ENCODE results near the gene LSM3. TPM values are rescaled to one million over a fixed set of nuclear protein-coding genes. Genes with fewer than 3 reads are reported as not detected.
A peak's percentile ranks its signal among the peaks of the same experiment; 100 is the strongest.

The LSM3 gene
- polyA plus RNA-seq, 5 donors, result 13.4 to 18.9 (median 16.2) TPM

DNA sequence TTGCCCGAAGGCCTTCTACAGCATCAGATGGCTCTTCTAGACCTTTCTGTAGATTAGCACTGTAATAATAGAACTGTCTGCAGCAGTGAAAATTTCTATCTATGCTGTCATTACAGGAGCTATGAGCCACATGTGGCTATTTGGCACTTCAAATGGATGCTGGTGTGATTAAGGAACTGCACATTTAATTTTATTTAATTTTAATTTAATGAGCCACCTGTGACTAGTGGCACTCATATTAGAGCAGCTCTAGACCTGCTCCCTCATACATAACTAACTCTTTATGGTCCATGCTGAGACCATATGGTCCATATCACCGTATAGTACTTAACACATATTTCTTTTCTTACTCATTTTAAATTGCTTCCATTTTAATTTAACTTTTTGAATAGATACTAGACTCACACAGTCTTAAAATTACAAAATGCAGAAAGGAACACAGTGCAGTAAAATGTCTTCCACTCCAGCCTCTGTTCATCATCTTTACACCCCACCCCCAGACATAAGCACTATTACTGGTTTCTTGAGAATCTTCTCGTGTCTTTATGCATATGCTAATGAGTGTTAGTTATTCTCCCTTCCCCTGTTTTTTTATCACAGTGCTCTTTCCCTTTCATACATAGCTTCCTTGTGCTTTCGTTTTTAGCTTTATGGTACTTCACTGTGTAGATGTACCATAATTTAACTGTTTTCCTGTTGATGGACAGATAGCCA is 9.6 kb downstream of the LSM3 start:
- DNase-seq, result no peak

DNA sequence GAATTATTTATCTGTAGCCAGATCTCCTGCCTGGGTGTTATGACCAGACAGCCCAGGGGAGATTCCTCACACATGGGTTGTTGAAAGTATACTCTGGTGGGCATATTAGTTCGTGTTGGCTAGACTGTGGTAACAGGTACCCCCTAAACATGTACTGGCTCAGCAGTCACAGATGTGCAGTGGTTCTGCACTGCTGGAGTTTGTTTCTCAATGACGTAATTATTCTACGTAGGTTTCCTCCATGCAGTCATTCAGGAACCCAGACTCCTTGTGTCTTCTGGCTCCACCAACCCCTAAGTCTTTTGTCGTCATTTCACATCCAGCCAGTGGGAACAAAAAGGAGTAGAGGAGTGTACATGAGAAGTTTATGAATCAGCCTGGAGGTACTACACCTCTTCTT is 16.2 kb downstream of the LSM3 start:
- DNase-seq, result no peak

DNA sequence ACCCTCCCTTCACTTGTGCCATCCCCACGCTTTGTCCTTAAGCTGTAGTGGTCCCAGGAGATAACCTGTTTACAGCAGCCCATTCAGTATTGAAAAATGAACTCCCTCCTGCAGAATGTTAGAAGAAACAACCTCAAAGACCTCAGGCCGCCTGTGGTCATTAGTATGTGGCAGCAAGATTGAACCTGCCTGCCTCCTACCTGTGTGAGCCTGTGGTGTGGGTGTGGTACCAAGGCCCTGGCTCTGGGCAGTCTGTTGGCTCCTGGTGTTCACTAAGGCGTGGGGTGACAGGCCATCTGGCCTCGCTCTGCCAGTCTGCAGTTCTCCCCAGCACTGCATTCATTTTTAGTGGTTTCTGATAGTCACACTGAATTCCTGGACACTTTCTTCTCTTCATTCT is 21.0 kb downstream of the LSM3 start:
- no peak for DNase-seq

DNA sequence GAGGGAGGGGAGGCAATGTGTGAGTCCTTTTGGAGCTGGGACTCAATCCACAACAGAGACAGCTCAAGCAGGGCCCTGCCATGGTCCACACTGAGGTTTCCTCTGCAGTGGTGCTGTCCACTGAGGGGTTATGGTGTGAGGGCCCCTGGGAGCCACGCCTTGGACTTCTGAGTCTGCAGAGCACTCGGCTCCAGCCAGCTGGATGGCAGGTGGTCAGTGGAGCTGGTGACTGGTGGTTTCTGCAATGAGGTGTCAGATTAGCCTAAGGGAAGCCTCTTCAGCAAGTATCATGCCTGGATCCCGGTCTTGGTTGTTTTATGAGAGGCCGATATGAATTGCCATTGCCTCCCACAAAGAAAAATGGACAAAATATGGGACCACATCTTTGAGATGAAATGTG is 21.7 kb downstream of the LSM3 start:
- DNase-seq, result no peak

DNA sequence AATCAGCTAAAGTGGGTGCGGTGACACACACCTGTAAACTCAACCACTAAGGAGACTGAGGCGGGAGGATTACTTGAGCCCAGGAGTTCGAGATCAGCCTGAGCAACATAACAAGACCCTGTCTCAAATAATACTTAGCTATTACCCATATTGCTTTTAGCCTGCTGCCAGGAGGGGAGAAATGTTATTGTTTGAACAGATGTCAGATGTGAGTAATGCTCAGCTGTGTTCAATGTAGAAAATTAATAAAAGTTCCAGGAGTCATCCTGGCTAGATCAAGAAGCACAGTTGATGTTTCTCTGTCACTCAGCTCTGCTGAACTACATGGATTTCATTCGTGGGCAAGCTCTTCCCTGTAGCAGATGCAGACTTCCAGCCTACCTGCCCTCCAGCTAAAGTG is 22.2 kb downstream of the LSM3 start:
- DNase-seq, result no peak

DNA sequence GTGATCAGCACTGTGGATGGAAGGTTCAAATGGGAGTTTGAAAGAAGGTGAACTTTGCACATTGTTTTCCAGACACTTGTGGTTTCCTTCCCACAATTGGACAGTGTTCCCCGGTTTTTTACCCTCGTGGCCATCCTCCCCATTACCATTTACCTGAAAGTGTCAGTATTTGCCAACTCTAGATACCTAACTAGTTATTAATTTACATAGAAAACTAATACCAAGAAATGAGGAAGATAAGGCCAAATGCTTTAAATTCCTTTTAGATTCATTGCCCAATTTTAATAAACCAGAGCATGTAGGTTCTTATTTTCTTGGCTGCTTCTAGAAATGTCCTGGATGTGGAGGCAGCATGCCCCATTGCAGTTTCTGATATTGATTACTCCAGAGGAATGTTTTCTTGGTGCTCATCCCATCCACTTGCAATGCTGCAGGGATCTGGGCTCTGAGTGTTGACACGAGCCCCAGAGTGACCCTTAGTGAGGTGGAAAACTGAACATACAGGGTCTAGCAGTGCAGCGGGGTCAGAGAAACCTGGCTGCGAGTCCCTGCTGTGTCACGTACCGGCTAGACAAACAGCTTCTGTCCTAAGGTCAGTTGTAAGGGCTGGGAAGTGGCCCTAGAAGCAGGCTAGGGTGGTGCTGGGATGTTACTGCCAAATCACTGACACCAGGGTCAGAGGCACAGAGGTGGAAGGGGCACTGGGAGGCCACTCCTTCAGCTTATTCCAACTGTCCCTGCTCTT is 23.5 kb downstream of the LSM3 start:
- DNase-seq, result no peak

DNA sequence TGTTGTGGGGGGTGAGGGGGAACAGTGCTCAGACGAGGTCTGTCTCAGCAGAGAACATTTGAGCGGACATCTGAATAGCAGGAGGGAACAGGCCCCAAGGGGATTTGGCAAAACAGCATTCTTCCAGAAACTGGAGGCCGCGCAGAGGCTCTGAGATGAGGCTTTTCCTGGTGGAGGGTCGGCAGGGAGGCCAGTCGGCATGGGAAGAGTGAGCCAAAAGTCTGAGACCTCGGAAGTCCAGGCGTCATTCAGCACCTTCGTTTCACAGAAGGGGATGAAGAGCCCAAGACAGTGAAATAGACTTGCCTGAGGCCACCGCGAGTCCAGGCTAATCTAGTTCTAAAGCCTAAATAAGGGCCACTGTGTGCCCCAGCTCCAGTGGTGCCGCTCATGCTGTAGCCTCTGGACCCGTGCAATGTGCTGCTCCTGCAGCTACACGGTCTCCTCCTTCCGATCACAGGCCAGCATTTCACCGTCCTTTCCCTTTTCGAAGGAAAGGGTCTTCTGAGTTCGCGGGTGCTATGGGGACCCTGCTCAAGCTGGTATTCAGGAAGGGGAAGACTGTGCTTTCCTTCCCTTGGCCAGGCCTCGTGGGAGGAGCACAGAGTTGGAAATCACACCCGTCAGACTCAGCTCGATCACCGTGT is 24.4 kb downstream of the LSM3 start:
- DNase-seq, result no peak

DNA sequence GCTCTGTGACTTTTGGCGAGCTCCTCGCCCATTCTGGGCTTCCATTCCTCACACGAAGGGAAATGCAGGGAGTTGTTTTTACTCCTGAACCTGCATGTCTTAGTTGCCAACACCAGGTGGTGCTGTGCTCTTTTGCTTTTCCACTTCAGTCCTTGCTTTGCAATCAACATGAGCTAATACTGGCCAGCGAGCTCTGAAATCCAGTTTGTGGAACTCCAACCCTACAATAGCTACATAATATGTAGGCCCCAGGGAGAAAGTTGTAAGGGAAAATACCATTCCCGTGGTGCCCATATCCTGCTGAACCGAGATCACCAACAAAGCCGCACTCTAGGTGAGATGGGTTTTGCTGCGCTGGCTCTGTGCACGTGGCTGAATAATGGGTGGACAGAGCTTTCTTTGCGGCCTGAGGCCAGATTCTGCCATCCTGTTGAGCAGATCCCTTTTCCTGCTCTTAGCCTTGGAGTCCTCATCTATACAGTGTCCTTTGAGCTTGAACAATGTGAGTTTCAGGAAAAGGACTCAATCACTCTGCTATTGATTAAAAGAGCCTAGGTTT is 25.0 kb downstream of the LSM3 start:
- peak; percentile 77 to 84 for DNase-seq

DNA sequence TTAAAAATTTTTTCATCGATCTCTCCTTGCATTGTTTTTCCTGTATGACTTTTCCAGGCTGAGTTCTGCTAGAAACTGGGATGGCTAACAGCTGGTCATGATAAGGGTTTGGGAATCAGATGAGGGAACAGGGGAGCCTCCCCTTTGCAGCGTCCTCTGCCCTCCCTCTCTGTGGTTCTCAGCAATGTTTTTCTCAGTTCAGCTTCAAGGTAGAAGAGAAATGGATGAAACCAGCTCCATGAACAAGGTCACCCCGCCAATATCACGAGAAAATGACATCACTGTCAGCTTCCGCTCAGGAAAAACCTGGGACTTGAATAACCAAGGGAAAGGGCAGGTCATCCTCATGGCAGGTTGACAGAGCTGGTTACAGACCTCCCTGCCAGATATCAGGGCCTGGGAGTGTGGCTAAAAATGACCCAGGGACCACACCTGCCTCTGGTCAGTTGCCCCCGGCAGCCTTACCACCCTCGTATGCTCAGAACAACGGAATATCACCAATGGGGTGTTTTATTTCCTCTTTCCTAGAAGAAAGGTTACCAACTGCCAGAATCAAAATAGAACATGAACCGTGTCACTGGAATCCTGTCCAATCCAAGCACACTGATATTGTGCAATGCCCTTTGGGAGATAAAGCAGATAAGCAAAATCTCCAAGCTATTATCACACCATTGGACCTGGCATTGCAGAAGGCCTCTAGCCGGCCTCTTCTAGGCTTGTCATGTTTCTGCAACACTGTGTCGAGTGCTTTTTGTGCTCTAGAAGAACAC is 26.1 kb downstream of the LSM3 start:
- DNase-seq, result no peak

DNA sequence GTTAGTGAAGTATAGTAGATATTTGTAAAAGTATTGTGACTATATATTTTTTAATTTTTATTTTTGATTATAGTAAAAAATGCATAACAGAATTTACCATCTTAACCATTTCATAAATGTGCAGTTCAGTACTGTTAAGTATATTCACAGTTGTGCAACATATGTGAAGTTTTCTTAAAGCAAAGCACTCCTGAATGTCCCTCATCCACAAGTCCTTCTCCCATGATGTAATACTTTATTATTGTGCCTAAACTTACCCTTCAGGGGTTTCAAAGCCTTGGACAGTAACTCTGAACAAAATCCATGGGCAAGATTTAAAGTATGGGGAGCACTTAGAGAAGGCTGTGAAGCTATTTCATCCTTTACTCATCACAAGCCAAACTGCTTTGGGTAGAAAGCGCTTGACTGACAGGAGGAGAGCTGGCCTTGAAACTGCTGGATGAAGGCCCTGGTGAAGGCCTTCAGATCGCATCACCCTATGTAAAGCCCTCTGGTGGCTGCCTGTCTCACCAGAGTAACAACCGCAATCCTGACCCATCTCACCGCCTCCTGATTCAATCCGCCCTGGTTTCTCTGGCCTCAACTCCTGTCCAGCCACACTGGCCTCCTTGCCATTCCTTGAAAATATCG is 28.0 kb downstream of the LSM3 start:
- DNase-seq, result no peak

DNA sequence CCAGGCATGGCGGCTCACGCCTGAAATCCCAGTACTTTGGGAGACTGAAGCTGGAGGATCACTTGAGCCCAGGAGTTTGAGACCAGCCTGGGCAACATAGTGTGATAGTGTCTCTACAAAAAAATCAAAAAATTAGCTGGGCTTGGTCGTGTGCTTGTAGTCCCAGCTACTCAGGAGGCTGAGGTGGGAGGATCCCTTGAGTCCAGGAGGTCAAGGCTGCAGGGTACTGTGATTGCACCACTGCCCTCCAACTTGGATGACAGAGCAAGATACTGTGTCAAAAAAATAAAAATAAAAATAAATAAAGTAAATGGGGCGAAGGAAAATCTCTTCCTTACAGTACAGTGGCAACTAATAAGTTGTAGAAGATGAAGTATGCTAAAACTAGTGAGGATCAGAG is 29.6 kb downstream of the LSM3 start:
- no peak for DNase-seq

DNA sequence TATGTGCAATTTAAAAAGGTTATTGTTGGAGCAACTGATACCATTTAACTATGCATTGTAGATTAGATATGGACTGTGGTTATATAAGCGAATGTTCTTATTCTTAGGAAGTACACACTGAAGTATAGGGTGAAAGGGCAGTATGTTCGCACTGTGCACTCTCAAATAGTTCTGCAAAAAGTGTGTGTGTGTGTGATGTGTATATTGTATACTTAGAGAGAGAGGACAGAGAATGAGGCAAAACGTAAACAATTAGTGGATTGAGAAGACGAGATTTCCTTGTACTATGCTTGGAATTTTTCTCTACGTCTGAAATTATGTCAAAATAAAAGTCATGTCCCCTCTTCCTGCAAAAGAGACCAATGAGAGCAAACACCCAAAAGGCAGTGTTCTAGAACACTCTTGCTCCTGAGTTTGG is 30.4 kb downstream of the LSM3 start:
- no peak for DNase-seq

DNA sequence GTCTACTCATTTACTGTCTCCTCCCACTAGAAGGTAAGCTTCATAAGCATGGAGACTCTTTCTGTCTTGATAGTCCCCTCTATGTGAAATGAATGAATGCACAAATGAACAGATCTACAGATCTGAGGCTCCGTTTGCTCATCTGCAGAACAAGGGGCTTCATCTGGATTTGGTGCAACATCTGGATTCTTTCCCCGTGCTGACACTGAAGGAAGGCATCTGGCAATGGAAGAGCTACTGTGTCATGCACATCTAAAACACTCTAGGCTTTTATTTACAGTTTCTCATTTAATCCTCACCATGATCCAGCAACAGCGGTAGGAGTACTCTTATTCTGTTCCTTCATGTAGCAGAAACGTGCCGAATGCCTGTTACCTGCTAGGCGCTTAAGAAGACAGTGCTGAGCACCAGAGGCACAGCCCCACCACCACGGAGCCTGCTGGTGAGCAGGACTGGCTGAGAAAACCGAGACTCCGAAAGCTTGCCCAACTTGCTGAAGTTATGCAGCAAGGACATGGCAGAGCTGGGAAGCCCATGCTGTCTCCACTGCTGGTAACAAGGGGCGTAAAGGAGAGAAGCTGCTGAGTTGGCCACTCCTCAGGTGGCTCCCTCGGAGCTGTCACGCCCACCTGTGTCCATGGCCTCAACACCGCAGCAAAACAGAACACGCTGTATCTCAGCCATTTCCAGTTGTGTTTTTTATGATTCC is 31.1 kb downstream of the LSM3 start:
- peak in 1 of 2 donors; percentile 70 for DNase-seq

DNA sequence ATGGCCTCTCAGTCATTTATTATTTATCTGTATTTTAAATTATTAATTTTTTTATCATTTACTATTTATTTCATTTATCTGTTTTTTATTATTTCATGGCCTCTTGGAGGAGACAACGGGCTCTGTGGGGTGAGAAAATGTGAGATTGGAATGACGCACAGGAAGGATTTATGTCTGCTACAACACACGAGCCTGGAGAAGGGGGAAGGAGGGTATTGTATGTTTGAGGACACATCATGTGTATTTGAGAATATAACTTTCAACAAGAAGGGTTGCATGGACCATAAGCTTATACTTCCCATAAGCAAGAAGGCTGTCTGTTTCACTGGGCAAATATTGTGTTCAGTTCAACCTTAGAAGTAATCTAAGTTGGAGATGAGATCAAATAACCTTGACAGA is 31.7 kb downstream of the LSM3 start:
- no peak for DNase-seq

DNA sequence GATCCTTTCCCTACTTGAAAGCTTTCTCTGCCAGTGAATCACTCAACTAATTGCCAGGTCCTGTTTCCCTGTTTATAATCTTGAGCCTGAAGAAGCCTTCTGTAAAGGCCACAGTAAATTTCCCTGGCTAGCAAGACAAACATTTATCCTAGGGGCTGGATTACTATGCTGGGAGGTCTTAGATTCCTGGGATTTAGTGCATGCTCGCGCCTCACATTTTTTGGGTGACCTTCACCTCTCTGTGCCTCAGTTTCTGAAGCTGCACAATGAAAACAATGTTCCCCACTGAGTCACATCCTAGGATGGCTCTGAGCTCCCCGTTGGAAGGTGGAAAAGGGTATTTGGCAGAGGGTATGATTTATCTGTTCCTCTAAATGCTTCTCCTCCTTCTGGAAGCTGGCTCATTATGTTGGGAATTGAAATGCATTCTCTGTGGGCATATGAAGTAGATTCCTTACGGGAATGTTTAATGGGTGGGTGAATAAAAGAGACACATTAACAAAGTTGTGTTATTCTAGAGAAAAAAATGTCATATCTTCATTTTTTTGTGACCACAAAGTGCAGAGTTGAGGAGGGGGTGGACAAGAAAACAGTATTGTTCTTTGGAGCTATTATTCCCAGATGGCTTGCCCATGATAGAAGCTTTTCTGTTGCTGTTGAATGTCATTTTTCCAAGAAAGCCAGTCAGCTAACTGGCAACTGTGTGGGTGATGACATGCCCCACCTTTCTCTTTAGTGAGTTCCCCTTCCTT is 32.4 kb downstream of the LSM3 start:
- DNase-seq, result no peak

DNA sequence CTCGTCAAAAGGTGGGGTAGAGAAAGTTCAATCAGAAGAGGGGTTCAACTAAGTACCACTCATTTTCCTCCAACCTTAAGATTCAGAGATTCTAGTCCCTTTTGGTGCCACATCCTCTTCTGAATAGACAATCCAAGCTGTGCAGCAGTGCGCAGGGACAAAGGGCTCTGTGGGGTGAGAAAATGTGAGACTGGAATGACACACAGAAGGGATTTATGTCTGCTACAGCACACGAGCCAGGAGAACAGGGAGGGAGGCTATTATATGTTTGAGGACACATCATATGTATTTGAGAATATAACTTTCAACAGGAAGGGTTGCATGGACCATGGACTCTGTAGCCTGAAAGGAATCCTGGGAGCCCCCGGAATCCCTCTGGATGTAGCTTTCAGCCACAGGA is 33.0 kb downstream of the LSM3 start:
- no peak for DNase-seq

DNA sequence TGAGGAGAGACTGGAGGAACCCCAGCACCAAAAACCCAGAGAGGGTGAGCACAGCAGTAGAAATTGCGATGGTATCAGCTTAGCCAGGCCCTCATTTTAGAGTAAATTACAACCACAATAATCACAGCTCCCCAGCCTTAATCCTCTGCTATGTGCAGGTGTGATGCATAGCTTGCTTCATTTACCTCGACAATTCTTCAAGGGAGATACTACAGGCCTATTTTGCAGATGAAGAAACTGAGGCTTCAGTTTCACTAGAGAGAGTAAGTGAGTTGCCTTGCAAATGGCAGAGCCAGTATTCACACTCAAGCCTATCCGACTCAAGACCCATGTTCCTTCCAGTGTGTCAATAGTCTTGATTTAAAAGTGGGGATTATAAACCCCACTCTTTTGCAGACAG is 33.4 kb downstream of the LSM3 start:
- no peak for DNase-seq

DNA sequence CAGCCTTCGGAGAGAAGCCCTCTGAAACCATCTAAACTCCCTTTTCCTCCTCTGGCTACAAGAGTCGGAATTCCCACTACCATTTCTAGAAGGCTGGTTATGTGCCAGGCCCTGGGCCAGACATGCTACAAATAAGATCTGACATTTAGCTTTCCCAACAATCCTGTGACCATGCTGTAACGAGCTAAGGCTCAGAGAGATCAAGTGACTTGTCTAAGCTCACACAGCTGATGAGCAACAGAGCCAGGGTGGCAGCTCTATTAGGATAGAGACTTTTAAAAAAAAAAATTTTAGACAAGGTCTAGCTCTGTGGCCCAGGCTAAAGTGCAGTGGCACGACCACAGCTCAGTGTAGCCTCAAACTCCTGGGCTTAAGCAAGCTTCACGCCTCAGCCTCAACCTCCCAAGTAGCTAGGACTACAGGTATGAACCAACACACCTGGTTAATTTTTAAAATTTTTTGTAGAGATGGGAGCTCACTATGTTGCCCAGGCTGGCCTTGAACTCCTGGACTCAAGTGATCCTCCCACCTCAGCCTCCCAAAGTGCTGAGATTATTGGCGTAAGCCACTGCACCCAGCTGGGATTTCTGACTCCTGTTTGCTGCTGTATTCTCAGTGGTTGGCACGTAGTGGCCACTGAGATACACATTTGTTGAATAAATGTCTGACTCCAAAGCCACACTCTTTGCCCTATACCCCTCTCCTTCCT is 34.6 kb downstream of the LSM3 start:
- DNase-seq, result no peak

DNA sequence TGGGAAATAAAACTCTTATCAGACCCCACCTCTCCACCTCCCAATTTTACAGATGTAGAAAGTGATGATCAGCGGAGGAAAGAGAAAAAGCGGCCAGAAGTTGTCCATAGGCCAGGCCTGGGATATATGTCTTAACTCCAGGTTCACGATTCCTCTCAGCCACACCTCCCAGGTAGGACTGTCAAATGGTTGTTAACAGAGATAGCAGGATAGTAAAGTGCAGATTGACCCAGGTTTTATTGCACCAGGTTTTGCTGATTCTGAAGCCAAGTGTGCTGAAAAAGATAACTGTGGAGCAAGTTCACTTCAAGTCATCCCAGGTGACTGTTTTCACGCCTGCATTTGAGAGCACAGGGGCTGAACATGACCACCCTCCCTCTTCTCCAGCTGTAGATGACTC is 36.1 kb downstream of the LSM3 start:
- DNase-seq, result no peak
